ENCODE measurements around the gene LMOD1.
"Not testable (repeated sequence)": the region's sequence is repeated elsewhere in the genome, so short reads cannot be mapped to it uniquely, and the experiment has no call there.

Gene LMOD1

DNA sequence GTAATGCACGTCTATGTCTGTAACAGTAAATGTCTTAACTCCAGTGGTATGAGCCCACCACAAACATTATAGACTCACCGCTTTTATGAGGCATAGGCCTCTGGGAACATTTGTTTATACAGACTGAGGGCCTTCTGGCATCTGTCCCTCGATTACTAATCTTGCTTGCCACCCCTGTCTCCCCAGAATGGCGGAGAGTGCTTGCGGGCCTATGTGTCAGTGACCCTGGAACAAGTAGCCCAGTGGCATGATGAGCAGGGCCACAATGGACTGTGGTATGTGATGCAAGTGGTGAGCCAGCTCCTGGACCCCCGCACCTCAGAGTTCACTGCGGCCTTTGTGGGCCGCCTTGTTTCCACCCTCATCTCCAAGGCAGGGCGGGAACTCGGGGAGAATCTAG is 76.0 kb downstream of the LMOD1 start:
- TF ChIP-seq CTCF (IDR thresholded peaks at IDR 0.05; ENCODE audit: borderline replicate concordance, insufficient read depth, low read depth, low read length): no peak

GRCh38 chr1:201861448-201861847 is 84.9 kb downstream of the LMOD1 start:
- TF ChIP-seq CTCF (IDR thresholded peaks at IDR 0.05; ENCODE audit: borderline replicate concordance, insufficient read depth, low read depth, low read length): no peak
- H3K4me3 ChIP-seq (ENCODE audit: low read depth, low read length): no peak overlapping the region

More for the DNA sequence above, 76.0 kb downstream of the LMOD1 start:
- no peak overlapping the region for H3K4me3 ChIP-seq (ENCODE audit: low read depth, low read length)

DNA sequence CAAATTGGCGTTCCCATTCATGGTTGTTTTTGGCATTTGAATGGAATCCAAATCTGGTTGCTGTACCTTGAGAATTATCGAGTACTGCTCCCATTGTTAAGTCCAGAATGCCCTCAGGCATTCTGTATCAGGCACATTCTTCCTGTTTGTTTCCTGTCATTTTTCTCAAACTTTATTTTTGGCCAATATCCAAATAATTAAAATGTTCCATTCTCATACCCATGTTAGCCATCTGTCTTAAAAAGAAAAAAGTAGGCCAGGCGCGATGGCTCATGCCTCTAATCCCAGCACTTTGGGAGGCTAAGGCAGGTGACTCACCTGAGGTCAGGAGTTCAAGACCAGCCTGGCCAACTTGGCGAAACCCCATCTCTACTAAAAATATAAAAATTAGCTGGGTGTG is 86.9 kb downstream of the LMOD1 start:
- H3K4me3 ChIP-seq (ENCODE audit: low read depth, low read length): no peak overlapping the region
- TF ChIP-seq CTCF (IDR thresholded peaks at IDR 0.05; ENCODE audit: borderline replicate concordance, insufficient read depth, low read depth, low read length): no peak

DNA sequence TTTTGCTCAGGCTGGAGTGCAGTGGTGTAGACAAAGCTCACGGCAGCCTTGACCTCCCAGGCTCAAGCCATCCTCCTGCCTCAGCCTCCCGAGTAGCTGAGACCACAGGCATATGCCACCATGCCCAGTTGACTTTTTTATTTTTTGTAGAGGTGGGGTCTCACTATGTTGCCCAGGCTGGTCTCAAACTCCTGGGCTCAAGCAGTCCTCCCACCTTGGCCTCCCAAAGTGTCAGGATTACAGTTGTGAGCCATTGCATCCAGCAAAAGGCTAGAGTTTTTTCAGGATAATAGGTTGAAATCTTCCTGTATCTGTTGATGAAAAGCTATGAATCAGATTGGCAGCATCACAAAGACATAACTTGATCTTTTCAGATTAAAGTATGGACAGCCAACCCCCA is 89.6 kb downstream of the LMOD1 start:
- H3K4me3 ChIP-seq (ENCODE audit: low read depth, low read length): not testable (repeated sequence)

- no peak for TF ChIP-seq CTCF (IDR thresholded peaks at IDR 0.05; ENCODE audit: borderline replicate concordance, insufficient read depth, low read depth, low read length)
- H3K4me3 ChIP-seq (ENCODE audit: low read depth, low read length): no peak overlapping the region
Measured at GRCh38 chr1:201851949-201852348, 94.4 kb downstream of the LMOD1 start.

- no peak overlapping the region for H3K4me3 ChIP-seq (ENCODE audit: low read depth, low read length)
- no peak for TF ChIP-seq CTCF (IDR thresholded peaks at IDR 0.05; ENCODE audit: borderline replicate concordance, insufficient read depth, low read depth, low read length)
Measured at GRCh38 chr1:201850053-201850397, 96.3 kb downstream of the LMOD1 start.

GRCh38 chr1:201849372-201850052 is 96.8 kb downstream of the LMOD1 start:
- no peak for TF ChIP-seq CTCF (IDR thresholded peaks at IDR 0.05; ENCODE audit: borderline replicate concordance, insufficient read depth, low read depth, low read length)

DNA sequence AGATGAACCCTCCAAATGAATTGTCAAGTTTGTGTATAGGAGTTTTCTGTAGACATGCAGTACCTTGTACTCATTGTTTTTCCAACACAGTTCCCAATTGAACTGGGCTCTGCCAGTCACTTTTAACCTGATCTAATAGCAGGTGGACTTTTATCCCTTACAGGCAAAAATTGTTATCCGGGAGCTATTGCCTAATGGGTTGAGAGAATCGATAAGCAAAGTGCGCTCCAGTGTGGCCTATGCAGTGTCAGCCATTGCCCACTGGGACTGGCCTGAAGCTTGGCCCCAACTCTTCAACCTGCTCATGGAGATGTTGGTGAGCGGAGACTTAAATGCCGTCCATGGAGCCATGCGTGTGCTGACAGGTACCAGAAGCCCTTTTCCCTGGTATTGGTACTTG is 98.1 kb downstream of the LMOD1 start:
- H3K4me3 ChIP-seq (ENCODE audit: low read depth, low read length): no peak overlapping the region
- no peak for TF ChIP-seq CTCF (IDR thresholded peaks at IDR 0.05; ENCODE audit: borderline replicate concordance, insufficient read depth, low read depth, low read length)

More at GRCh38 chr1:201849372-201850052, 96.8 kb downstream of the LMOD1 start:
- H3K4me3 ChIP-seq (ENCODE audit: low read depth, low read length): no peak overlapping the region
